NCI-H69 (cell line): ENCODE results near the gene SPACA1.

ENCODE experiments used
- DNase-seq: peaks from one replicate; lab custom pipeline; 2025; lab: John Stamatoyannopoulos, UW

Gene SPACA1

GRCh38 chr6:88105741-88106340 is 58.2 kb downstream of the SPACA1 start:
- peak; percentile 6 for DNase-seq

- no peak for DNase-seq
Measured at GRCh38 chr6:88107241-88107640, 59.6 kb downstream of the SPACA1 start.

DNA sequence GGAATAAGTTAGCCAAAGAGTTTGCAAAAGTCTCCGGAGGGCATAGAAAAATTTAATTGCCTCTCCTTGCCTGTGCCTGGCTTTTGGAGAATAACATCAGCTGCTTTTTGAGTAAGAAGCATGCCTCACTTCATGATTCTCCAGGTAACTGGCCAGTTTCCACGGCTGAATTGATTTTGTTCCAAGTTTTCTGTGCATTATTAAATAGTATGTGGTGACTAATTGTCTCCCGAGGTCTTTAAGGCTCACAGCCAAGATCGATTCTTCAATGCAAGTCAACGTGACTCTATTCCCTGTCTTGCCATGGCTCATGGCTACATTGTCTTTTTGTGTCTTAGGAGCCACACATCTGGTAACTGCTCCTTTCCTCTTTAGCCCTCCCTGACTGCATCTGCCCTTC is 64.3 kb downstream of the SPACA1 start:
- peak; percentile 23 for DNase-seq

GRCh38 chr6:88114838-88115237 is 67.2 kb downstream of the SPACA1 start:
- no peak for DNase-seq

- DNase-seq: no peak
Measured at GRCh38 chr6:88115307-88115706, 67.7 kb downstream of the SPACA1 start.

DNA sequence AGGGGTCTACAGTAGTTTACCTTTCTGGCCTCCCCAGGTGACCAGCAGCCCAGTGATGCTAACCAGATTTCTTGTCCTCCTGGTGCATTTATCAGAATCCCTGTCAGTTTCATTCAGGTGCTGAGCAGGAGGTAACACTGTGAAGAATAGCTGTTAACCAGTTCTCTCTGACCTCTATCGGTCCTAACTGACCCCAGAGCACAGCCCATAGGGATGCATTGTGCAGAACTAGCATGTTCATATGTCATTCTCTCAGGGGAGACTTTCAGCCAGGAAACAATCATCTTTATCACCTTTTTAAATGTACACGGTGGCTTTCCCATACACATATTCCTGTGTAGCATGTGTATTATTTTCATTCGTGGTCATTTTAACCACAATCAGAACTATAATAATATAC is 68.6 kb downstream of the SPACA1 start:
- DNase-seq: peak; percentile 14
